ENCODE results near the gene MED27. TPM values are rescaled to one million over a fixed set of nuclear protein-coding genes. Genes with fewer than 3 reads are reported as not detected.
A peak's percentile ranks its signal among the peaks of the same experiment; 100 is the strongest.

MED27 gene
- total RNA-seq, 1 donor from 2014 or later = 8.5 TPM

DNA sequence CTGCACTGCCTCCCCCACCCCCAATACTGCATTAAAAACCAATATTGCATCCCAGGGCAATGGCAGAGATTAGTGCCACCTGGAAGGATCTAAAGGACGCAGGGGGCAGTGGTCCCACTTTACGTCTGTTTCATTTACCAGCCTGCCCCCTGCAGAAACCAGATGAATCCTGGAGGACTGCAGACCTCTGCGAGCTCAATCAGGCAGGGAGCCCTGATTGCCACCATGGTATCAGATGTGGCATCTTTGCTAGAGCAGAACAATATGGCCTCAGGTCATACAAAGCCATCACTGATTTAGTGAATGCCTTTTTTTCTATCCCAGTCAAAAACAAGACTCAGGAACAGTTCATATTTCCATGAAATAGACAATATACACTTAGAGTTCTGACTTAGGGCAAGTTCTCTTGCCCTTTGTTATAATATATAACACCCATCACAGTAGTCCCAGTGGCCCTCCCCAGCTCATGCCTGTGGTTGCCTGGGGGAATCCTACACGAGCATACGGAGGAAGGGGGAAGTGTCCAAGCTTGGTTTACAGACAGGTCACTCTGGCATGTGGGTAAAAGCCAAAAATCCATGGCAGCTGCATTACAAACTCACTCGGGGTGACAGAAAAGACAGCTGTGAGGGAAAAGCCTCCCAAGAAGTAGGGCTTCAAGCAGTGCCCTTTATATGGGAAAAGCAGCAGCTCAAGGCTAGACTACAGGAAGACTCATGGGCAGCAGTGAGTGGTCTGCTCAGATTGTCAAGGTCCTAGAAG is 85.1 kb downstream of the MED27 start:
- no peak for DNase-seq

DNA sequence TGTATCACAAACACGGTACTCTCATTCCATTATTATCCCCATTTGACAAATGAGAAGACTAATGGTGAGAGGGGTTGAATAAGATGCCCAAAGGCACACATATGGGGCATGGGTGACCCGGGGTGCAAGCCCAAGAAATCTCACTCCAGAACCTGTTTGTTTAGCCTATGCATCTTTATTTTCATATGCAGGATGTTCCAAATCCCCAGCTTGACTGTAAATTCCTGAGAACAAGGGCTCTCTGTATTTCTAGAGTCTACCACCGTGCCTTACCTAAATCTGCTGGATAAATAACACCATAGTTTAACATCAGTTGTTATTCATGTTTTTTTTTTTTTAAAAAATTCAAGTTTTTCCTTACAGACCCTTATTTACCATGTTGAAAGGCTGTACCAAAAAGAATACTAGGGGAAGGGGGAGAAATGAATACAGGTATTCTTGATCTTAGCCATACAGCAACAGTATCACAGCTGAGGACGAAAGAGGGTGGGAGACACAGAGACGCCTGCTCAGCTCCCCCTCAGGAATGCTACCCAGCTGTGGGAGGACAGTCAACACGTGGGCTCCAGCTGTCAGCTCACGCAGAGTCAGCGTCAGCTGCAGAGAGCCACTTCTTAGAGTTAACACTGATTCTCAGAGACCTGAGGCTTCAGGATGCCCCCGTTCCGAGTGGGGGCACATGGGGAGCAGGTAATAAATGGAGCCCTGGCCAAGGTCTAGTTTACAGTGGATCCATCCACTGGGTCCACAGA is 86.6 kb downstream of the MED27 start:
- DNase-seq = no peak

DNA sequence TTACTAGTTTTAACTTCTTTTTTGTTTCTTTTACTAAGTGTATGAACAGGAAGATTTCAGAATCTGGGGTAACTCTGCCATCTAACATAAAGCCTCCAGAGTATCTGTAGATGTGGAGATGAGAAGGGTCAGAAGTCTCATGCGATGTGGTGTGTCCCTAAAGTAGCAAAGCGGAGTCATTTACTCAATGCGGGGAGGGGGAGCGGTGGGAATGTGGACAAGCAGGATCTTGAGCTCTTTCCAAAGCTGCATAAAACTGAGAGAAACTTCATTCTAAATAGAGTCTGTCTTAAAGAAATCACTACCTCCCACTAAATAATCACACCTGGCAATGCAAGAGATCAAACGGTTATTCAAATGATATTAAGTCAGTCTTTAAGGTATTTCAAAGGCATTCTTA is 92.4 kb downstream of the MED27 start:
- no peak for DNase-seq

DNA sequence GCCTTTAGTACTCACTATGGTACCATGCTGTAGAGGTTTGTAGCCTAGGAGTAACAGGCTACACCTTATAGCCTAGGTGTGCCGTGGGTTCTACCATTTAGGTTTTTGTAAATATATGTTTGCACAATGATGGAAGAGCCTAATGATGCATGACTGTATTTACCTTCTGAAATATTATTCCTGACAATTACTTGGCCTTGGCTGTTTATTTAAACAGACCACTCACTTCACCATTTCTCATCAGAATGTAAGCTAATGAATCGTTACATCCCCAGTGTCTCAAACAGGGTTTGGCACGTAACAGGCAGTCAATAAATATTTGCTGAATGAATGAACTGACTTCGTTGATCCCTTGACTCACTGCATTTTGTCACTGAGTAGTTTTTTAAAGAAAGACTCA is 93.1 kb downstream of the MED27 start:
- no peak for DNase-seq

DNA sequence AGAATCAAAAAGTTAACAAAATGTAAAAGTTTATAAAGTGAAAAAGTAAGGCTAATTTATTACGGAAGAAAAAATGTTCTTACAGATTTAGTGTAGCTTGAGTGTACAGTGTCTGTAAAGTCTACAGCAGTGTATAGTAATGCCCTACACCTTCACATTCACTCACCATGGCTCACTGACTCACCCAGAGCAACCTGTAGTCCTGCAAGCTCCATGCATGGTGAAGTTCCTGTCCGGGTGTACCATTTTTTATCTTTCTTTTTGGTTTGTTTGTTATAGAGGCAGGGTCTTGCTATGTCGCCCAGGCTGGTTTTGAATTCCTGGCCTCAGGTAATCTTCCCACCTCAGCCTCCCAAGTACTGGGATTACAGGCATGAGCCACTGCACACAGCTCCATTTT is 93.6 kb downstream of the MED27 start:
- DNase-seq = no peak

DNA sequence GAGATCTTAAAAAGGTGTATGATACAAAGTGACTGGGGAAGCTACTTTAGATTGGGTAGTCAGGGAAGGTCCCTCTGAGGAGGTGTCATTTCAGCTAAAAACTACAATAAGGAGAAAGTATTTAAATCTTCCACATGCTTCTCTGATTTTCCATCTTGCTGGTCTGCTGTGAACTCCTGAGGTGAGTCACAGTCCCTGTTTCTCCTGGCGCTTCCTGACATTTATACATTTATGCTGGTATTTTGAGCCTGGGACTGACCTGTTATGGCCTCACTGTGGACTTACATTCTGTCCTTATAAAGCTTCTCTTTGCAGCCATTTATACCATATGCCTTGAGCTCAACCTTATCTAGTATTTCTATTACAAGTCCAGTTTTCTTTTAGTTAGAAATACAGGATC is 95.1 kb downstream of the MED27 start:
- DNase-seq = peak; percentile 64

DNA sequence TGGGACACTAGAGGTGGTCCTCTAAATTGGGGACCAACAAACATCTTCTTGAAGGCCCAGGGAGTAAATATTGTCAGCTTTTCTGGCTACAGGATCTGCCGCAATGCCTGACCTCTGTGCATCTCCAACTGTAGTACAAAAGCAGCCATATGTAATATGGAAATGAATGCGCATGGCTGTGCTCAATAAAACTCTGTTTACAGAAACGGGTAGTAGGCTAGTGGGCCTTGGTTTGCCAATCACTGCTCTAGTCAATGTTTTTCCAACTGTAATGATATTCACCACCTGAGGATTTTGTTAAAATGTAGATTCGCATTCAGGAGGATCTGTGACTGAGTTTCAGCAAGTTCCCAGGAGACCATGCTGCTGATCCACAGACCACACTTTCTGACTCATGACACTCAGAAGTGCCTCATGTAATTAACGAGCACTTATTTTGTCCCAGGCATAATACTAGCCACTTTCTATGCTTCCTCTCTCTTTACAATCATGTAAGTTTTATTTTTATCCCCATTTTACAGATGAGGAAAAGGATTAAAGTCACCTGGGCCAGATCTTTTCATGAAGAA is 96.9 kb downstream of the MED27 start:
- DNase-seq = no peak

DNA sequence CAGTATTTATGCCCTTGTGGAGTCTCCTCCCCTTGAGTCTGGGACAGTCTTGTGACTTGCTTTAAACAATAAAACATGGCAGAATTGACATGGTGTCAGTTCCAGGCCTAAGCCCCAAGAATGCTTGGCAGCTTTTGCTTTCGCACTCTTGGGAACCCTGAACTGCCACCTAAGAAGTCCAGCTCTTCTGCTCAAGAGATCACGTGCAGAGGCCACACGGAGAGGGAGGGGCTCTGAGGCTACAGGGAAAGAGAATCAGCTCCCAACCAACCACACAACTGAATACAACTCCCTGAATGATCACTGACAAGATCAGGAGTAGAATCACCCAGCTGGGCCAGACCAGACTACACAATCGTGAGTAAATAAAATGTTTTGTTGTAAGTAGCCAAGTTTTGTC is 97.6 kb downstream of the MED27 start:
- DNase-seq = no peak

DNA sequence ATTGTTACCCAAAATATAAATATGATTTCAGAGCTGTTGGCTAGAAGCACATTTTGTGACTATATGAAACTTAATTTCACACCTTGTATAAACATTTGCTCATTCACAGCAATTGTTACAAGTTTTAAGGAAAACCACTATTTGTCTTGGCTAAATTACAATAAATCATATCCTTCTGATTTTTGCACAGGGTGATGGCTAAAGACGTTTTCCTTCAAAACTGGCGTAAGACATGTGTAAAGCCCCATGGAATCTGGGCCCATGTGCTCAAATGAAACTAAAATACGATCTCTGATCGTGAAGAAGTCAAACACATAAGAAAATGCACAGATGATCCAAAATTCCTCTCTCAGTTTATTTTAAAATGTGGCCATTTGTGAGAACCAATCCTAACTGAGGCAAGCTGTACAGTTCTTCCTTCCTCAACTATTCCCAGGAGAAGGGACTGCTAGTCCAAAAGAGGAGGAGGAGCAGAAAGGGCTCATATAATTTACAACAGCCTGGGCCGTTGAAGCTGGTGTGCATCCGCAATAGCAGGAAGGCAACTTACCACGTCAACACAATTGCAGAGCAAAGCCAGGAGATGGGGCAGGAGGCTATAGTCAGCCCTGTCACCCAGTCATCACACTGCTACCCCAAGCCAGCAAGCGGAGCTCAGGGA is 98.4 kb downstream of the MED27 start:
- DNase-seq = peak; percentile 76

DNA sequence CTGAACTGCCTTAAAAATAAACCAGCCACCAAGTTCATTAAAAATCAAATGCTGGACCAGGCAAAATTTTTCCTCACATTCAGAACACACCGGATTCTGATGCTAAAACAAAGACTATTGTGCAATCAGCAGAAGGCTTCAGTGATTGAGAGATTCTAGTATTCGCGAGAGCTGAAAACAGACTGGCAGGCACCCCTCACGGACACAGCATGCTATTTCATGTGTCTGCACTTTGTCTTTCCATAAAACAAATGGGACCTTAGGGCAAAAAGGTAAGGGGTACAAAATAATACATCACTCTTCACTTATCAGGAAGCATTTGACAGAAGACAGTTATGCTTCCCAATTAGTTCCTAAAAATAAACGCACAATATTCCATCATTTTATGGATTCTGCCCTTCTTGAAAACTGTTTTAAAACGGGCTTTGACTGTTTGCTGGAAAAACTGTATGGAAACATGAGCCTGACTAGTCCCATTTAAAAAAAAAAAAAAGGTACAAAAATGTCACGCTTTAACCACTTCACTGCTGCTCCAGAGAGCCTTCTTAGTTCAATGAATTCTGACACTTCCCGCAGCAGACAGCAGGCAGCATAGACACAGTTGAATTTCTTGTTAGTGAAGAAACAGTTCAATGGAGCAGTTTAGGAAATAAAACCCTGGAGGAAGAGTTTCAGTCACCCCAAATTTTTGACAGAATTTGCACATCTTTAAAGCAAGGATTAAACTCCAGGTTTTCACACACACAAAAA is 99.2 kb downstream of the MED27 start:
- no peak for DNase-seq

DNA sequence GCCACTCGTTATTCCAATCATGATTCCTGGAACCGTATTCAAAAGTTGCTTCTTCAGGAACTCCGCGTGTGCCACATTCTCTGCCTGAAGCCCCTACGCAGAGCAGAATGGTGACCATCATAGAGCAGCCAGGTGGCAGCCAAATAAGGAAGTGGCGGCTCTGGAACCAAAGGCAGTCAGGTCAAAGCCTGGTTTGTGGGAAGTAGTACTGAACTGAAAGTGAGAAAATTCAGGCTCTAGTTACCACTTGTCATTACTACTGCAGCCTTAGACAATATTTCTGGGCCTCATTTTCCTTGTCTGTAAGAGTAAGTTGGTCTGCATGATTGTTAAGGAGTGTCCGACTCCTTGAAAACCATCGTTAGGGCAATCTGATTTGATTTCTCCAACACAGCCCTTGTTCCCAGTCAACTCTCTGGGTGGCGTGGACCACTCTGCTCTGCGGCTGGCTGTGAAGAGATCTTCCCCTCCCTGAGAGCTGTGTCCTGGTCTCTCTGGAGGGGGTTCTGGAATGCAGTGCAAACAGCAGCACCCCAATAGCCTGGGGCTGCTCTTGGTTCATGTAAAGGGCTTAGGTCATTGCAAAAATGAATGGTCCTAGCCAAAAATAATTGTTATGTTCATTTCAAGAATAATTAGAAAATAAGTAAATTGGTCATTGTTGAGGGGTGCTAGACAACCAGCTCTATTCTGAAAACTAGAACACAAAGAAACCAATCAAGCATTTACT is 102.4 kb downstream of the MED27 start:
- no peak for DNase-seq

DNA sequence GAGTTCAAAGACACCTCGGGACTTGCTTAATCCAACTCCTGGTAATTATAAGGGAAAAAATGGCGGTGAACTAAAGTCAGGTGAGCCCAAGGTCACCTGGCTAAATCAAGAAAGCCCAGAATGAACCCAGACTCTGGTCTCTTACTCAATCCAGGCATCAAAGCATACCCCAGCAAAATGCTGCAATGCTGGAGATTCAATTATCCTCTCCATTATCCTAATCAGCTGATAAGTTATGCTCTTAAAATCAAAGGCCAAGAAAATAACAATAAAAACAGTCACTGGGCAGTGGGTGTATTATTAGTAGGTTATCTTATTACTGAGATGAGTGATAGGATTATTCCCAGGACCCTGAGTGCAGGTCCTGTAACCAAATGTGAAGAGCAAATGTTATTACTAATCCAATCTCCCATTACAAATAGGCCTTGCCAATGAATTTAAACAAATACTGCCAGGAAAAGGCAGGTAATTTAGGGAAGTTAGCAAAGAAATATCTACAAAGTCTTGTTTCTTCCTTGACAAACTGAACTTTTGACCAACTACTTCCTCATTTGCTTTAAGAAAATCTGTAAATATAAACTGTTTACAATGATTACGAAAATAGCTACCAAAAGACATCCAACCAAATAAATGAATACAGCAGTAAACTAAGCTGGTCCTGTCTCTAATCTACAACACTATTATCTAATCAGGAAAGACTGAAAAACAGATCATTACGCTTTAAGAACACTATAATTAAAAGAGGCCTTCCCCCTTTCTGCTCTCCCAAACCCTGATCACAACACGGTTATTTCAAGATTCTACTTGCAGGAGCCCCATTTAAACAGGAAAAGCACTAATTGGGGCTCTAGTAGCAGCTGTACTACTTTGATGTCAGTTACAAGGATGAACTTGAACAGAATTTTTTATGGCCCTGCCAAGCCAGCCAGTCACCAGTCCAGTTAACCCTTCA is 103.2 kb downstream of the MED27 start:
- no peak for DNase-seq

DNA sequence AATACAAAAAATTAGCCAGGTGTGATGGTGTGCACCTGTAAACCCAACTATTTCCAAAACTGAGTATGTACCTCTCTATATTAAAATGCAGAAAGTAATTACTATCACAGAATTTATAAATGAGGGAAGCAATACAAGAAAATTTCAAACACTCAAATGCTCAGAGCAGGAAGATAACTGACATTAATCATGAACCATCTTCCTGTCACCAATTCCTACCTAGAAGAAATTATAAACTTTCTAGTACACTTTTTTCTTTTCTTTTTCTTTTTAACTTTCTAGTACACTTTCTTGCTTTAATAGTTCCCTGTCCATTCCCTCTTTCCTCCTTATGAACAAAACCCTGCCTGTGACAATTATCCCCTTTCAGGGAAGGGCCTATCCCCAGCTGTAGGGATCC is 106.8 kb downstream of the MED27 start:
- DNase-seq = no peak

DNA sequence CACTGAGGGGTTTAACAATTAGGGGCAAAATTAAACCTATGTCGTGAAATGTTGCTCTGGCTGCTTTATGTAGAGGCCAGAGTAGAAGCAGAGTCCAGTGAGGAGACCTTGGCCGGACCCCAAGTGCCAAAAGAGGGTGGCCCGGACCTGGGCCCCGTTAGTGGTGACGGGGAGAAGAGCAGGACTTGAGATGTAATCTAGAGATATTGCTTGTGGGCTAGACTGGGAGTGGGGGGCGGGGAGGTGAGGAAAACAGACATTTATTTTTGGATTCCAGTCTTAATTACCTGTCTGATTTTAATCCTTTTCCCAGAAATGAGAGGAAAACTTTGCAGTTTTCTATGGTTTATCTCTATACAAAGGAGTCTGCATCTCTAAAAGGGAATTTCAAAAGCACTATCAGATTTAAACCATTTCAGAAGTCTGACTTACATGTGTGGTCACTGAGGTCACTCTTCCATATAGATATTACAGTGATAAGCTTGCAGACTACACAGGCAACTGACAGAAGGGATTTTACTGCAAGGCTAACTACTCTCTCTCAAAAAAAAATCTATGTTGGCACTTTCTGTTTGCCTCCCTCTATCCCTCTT is 108.1 kb downstream of the MED27 start:
- DNase-seq = no peak

DNA sequence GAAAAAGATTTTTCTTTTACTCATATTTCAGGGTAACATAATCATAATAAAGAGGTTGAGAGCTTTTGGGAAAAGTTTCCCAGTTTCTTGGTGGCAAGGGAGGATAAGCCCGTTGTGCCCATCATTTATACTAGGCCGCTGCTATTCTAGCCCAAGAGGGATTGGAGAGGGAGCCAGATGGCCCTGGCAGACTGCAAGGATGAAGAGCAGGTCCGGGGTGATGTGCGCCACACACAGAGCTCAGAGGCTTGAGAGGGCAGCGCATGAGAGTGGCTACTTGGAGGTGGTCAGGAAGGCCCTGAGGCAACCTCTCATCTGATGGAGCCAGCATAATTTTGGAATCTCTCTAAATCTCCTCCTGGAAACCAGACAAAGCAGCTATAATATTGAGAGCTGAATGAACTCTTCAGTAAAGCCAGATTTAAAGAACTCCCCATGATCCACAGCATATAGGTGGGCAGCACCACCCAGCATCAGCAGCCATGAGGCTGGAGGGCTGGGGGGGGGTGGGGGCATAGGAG is 110.1 kb downstream of the MED27 start:
- DNase-seq = no peak

DNA sequence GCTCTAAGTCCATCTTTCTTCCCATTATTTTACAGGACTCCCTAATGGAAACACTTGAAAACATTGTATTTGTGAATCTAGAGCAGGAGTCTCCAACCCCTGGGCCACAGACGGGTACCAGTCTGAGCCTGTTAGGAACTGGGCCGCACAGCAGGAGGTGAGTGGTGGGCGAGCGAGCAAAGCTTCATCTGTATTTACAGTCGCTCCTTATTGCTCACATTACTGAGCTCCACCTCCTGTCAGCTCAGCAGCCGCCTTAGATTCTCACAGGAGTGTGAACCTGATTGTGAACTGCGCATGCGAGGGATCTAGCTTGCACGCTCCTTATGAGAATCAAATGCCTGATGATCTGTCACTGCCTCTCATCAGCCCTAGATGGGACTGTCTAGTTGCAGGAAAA is 111.0 kb downstream of the MED27 start:
- DNase-seq = no peak

DNA sequence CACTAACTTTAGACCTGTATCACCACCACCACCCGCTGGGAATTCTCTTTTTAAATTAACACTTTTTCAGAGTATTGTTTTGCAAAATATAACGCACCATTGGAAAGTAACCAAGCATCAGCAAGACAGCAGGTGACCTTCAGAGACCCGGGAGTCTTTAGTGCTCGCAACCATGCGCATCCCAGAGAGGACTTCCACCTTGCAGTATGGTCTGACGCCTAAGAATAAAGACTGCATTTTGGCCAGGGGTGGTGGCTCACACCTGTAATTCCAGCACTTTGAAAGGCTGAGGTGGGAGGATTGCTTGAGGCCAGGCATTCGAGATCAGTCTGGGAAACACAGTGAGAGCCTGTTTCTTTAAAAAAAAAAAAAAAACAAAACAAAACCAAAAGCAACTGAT is 113.8 kb downstream of the MED27 start:
- no peak for DNase-seq

DNA sequence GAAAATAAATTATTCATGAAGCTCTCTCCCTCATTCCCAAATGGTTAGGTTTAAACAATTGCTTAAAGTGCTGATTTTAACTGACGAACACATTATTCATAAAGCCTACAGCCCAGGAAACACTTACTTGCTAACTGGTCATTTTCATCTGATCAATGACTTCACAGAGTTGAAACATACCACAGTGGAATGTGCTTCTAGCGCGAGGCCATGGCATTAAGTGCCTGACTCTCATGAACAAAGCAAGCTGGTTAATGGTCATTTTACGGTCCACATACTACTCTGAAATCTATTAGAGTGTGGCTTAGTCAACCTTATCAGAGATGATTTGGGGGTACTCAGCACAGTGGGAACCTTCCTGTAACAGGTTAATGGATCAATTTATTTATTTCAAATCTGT is 114.6 kb downstream of the MED27 start:
- no peak for DNase-seq

DNA sequence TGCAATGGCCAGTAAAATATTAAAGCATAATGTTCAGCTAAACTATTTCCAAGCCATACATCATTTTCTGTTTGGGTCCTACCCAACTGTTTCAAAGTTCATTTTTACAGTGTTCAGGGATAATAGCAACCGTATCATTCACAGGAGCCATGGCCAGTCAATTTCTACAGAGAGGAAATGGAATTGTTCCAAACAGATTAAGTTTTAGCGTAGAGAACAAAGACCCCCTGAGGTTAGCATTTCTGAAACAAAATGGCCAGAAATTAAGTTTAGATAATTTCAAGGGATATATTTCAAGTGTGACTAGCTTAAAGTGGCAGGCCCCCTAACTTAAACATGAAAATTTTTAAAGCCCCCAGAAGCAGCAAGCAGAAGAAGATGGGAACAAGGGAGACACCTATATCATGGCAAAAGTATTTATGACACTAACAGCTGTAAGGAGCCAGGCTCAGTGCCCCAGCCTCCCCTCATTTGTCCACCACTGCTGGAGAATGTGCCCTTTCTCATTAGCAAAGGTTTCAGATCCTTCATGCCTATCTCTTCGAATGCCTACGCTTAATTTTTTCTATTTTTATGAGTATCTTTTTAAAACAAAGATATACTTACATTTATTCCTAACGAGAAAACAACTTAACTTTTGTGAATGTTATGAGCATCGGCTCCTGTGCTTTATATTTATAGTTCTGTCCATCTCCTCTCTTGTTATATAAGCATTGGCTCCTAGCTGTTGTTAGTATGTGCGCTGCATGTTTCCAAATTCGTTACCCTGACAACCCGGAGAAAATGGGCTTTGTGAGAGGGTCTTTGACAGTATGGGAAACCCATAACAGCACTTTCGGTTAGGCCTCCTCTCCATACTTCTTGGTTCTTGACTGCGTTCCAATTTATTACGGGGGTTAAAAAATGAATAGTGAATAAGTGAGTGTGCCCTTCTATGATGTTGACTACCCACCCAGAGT is 116.3 kb downstream of the MED27 start:
- no peak for DNase-seq
